ENCODE results near the gene MANSC4.
"Not testable (repeated sequence)": the region's sequence is repeated elsewhere in the genome, so short reads cannot be mapped to it uniquely, and the experiment has no call there.

Gene MANSC4

DNA sequence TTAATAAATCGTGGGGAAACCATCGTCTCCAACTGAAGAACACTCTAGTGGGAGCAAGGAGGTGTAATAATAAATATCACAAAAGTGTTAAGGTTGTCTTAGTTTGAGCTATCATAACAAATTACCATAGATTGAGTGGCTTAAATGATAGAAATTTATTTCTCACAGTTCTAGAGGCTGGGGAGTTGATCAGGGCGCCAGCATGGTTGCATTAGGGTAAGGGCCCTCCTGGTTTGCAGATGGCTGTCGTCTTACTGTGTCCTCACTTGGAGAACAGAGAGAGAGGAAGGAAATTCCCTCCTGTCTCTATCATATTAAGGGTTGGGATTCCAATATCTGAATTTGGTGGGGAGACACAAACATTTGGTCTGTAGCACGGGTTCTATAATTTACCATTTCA is 36.4 kb downstream of the MANSC4 start:
- peaks cover 4 to 82% of the 10 kb centered on the region in 2 donors for H3K36me3 ChIP-seq (replicated peaks in 1 of 2; ENCODE audit: control insufficient read depth in 2 of 2, insufficient read depth in 2 of 2, low read length in 2 of 2)
- no peaks in the 10 kb centered on the region for H3K27me3 ChIP-seq (ENCODE audit: control insufficient read depth in 3 of 3, insufficient read depth in 3 of 3, low read depth in 1 of 3, low read length in 3 of 3)
- H3K9me3 ChIP-seq (replicated peaks in 1 of 2; ENCODE audit: control insufficient read depth in 2 of 2, insufficient read depth in 1 of 2, low read depth in 1 of 2, low read length in 2 of 2): no peaks in the 10 kb centered on the region
- H3K4me1 ChIP-seq (ENCODE audit: control insufficient read depth in 2 of 2, insufficient read depth in 1 of 2, low read depth in 1 of 2, low read length in 2 of 2): no peaks in the 10 kb centered on the region
- no peak overlapping the region for H2BK15ac ChIP-seq (ENCODE audit: low read length)
- no peak for DNase-seq (ENCODE audit: low spot score)
- H2AK5ac ChIP-seq (ENCODE audit: low read depth, low read length): no peak overlapping the region
- H2BK5ac ChIP-seq (ENCODE audit: low read length): no peak overlapping the region
- no peak overlapping the region for H3K23ac ChIP-seq (ENCODE audit: low read depth, low read length, poor library complexity)
- H3K27ac ChIP-seq (replicated peaks; ENCODE audit: low read length): no peak overlapping the region
- no peak overlapping the region for H3K9ac ChIP-seq (ENCODE audit: low read depth, low read length, poor library complexity)
- no peak overlapping the region for H4K8ac ChIP-seq (ENCODE audit: low read depth, low read length)
- no peak overlapping the region for H2AFZ ChIP-seq (ENCODE audit: low read length)
- no peak overlapping the region for H2BK120ac ChIP-seq (ENCODE audit: low read depth, low read length)
- H3K18ac ChIP-seq (ENCODE audit: low read length): no peak overlapping the region
- H4K91ac ChIP-seq (ENCODE audit: low read depth, low read length, poor library complexity): no peak overlapping the region
- H3K4me2 ChIP-seq (ENCODE audit: insufficient read depth, low read length, poor library complexity, severe bottlenecking): no peak overlapping the region
- no peak overlapping the region for H3K4me3 ChIP-seq (ENCODE audit: low read length in 2 of 2)
- H3K4ac ChIP-seq (ENCODE audit: low read length): no peak overlapping the region
- no peak overlapping the region for H2BK12ac ChIP-seq (ENCODE audit: low read length)
- WGBS, 2 donors (ENCODE audit: extremely low coverage in 2 of 2, insufficient read length in 2 of 2, insufficient replicate concordance in 1 of 2): no CpG with 5 or more reads among the region's 5 CpGs
- no peaks in the 10 kb centered on the region for H3K79me1 ChIP-seq (ENCODE audit: low read depth, low read length)
- no peak overlapping the region for H3K14ac ChIP-seq (ENCODE audit: low read length)

DNA sequence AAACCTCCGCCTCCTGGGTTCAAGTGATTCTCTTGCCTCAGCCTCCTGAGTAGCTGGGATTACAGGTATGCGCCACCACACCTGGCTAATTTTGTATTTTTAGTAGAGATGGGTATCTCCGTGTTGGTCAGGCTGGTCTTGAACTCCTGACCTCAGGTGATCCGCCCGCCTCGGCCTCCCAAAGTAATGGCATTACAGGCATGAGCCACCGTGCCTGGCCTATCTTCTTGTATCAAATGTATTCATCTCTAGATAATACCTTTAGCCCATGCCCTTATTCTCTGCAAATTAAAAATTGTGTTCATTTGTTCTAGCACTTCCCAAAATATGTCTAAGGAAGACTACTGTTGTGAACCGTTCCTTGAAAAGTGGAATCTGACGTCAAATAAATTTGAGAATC is 45.7 kb downstream of the MANSC4 start:
- DNase-seq (ENCODE audit: low spot score); H3K23ac ChIP-seq (ENCODE audit: low read depth, low read length, poor library complexity); H2AFZ ChIP-seq (ENCODE audit: low read length); H2BK5ac ChIP-seq (ENCODE audit: low read length); H4K8ac ChIP-seq (ENCODE audit: low read depth, low read length); H2BK120ac ChIP-seq (ENCODE audit: low read depth, low read length); H3K9me3 ChIP-seq (replicated peaks in 1 of 2; ENCODE audit: control insufficient read depth in 2 of 2, insufficient read depth in 1 of 2, low read depth in 1 of 2, low read length in 2 of 2); H2AK5ac ChIP-seq (ENCODE audit: low read depth, low read length); H3K9ac ChIP-seq (ENCODE audit: low read depth, low read length, poor library complexity); H3K4ac ChIP-seq (ENCODE audit: low read length); H3K4me3 ChIP-seq (ENCODE audit: low read length in 2 of 2); H3K18ac ChIP-seq (ENCODE audit: low read length); H3K14ac ChIP-seq (ENCODE audit: low read length); H2BK15ac ChIP-seq (ENCODE audit: low read length); H3K4me1 ChIP-seq (ENCODE audit: control insufficient read depth in 2 of 2, insufficient read depth in 1 of 2, low read depth in 1 of 2, low read length in 2 of 2); H3K27ac ChIP-seq (replicated peaks; ENCODE audit: low read length); H4K91ac ChIP-seq (ENCODE audit: low read depth, low read length, poor library complexity); H3K4me2 ChIP-seq (ENCODE audit: insufficient read depth, low read length, poor library complexity, severe bottlenecking); H2BK12ac ChIP-seq (ENCODE audit: low read length); H3K27me3 ChIP-seq (ENCODE audit: control insufficient read depth in 3 of 3, insufficient read depth in 3 of 3, low read depth in 1 of 3, low read length in 3 of 3); H3K79me1 ChIP-seq (ENCODE audit: low read depth, low read length): not testable (repeated sequence)
- WGBS, 2 donors (ENCODE audit: extremely low coverage in 2 of 2, insufficient read length in 2 of 2, insufficient replicate concordance in 1 of 2): no CpG with 5 or more reads among the region's 9 CpGs
- peaks cover 2 to 82% of the 10 kb centered on the region in 2 donors for H3K36me3 ChIP-seq (replicated peaks in 1 of 2; ENCODE audit: control insufficient read depth in 2 of 2, insufficient read depth in 2 of 2, low read length in 2 of 2)

DNA sequence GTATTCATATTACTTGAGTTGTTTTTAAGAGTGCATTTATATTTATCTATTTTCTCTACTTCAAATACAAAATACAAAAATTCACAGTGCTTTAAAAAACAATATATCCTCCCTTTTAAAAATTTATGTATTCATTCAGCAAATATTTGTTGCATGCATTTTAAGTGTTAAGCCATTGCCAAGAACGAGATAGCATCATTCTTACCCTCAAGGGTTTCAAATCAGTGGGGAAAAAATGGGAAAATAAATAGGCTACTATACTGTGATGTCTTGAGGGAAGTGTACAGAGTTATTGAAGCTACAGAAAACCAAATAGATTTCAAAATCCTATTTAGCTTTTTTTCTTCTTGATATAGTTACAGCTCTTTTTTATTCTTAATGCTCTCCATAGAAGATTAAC is 46.2 kb downstream of the MANSC4 start:
- no peak overlapping the region for H3K27ac ChIP-seq (replicated peaks; ENCODE audit: low read length)

DNA sequence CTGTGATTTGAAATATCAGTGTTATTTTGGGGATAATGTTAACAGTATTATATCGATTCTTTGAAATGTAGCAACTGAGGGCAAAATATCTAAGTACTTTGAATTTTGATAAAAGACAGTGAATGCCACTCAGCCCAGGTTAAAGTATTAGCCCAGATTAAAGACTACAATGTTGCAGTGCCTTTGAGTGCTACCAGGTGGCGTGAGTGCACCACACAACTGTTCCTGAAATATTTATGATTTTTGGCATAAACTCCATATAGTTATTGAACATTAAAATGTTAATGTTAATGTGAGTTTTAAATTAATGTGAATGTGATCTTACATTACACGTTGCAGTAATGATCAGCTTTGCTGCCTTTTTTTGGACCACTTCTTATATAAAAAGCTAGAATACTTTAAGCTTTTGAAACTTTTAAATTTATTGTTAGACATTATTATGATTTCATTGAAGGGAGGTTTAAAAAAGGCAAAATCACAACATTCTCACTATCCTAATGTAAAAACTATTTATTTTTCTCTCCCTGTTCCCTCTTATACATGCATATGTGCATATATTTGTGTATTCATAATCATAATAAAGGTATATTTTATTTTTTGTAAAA is 46.9 kb downstream of the MANSC4 start:
- H2BK120ac ChIP-seq (ENCODE audit: low read depth, low read length): no peak overlapping the region
- H3K36me3 ChIP-seq (replicated peaks in 1 of 2; ENCODE audit: control insufficient read depth in 2 of 2, insufficient read depth in 2 of 2, low read length in 2 of 2): peaks cover 2 to 82% of the 10 kb centered on the region in 2 donors
- H3K18ac ChIP-seq (ENCODE audit: low read length): no peak overlapping the region
- H3K79me1 ChIP-seq (ENCODE audit: low read depth, low read length): no peaks in the 10 kb centered on the region
- no peaks in the 10 kb centered on the region for H3K4me1 ChIP-seq (ENCODE audit: control insufficient read depth in 2 of 2, insufficient read depth in 1 of 2, low read depth in 1 of 2, low read length in 2 of 2)
- no peak overlapping the region for H3K14ac ChIP-seq (ENCODE audit: low read length)
- H4K8ac ChIP-seq (ENCODE audit: low read depth, low read length): no peak overlapping the region
- no peak overlapping the region for H2BK5ac ChIP-seq (ENCODE audit: low read length)
- H3K4ac ChIP-seq (ENCODE audit: low read length): no peak overlapping the region
- no peak overlapping the region for H3K23ac ChIP-seq (ENCODE audit: low read depth, low read length, poor library complexity)
- WGBS, 2 donors (ENCODE audit: extremely low coverage in 2 of 2, insufficient read length in 2 of 2, insufficient replicate concordance in 1 of 2): no CpG with 5 or more reads among the region's 3 CpGs
- no peak overlapping the region for H2AFZ ChIP-seq (ENCODE audit: low read length)
- H3K9me3 ChIP-seq (replicated peaks in 1 of 2; ENCODE audit: control insufficient read depth in 2 of 2, insufficient read depth in 1 of 2, low read depth in 1 of 2, low read length in 2 of 2): no peaks in the 10 kb centered on the region
- H3K4me2 ChIP-seq (ENCODE audit: insufficient read depth, low read length, poor library complexity, severe bottlenecking): no peak overlapping the region
- H2BK15ac ChIP-seq (ENCODE audit: low read length): no peak overlapping the region
- H2BK12ac ChIP-seq (ENCODE audit: low read length): no peak overlapping the region
- no peak overlapping the region for H2AK5ac ChIP-seq (ENCODE audit: low read depth, low read length)
- H4K91ac ChIP-seq (ENCODE audit: low read depth, low read length, poor library complexity): no peak overlapping the region
- H3K9ac ChIP-seq (ENCODE audit: low read depth, low read length, poor library complexity): no peak overlapping the region
- H3K4me3 ChIP-seq (ENCODE audit: low read length in 2 of 2): no peak overlapping the region
- H3K27ac ChIP-seq (replicated peaks; ENCODE audit: low read length): no peak overlapping the region
- DNase-seq (ENCODE audit: low spot score): no peak
- no peaks in the 10 kb centered on the region for H3K27me3 ChIP-seq (ENCODE audit: control insufficient read depth in 3 of 3, insufficient read depth in 3 of 3, low read depth in 1 of 3, low read length in 3 of 3)

More for the DNA sequence above, 46.2 kb downstream of the MANSC4 start:
- Histone ChIP-seq H2BK5ac (ENCODE audit: low read length) (no peak overlapping the region), H3K9me3 (replicated peaks in 1 of 2; ENCODE audit: control insufficient read depth in 2 of 2, insufficient read depth in 1 of 2, low read depth in 1 of 2, low read length in 2 of 2) (no peaks in the 10 kb centered on the region), H2AFZ (ENCODE audit: low read length) (no peak overlapping the region), H3K4ac (ENCODE audit: low read length) (no peak overlapping the region), H3K36me3 (replicated peaks in 1 of 2; ENCODE audit: control insufficient read depth in 2 of 2, insufficient read depth in 2 of 2, low read length in 2 of 2) (peaks cover 2 to 82% of the 10 kb centered on the region in 2 donors), H3K27me3 (ENCODE audit: control insufficient read depth in 3 of 3, insufficient read depth in 3 of 3, low read depth in 1 of 3, low read length in 3 of 3) (no peaks in the 10 kb centered on the region), H2BK120ac (ENCODE audit: low read depth, low read length) (no peak overlapping the region), H3K4me3 (ENCODE audit: low read length in 2 of 2) (no peak overlapping the region), H3K18ac (ENCODE audit: low read length) (no peak overlapping the region), H2BK15ac (ENCODE audit: low read length) (no peak overlapping the region), H3K4me2 (ENCODE audit: insufficient read depth, low read length, poor library complexity, severe bottlenecking) (no peak overlapping the region), H3K4me1 (ENCODE audit: control insufficient read depth in 2 of 2, insufficient read depth in 1 of 2, low read depth in 1 of 2, low read length in 2 of 2) (no peaks in the 10 kb centered on the region), H2BK12ac (ENCODE audit: low read length) (no peak overlapping the region), H4K8ac (ENCODE audit: low read depth, low read length) (no peak overlapping the region), H3K9ac (ENCODE audit: low read depth, low read length, poor library complexity) (no peak overlapping the region), H3K14ac (ENCODE audit: low read length) (no peak overlapping the region), H3K79me1 (ENCODE audit: low read depth, low read length) (no peaks in the 10 kb centered on the region), H2AK5ac (ENCODE audit: low read depth, low read length) (no peak overlapping the region), H4K91ac (ENCODE audit: low read depth, low read length, poor library complexity) (no peak overlapping the region), H3K23ac (ENCODE audit: low read depth, low read length, poor library complexity) (no peak overlapping the region)
- DNase-seq (ENCODE audit: low spot score): no peak
- WGBS, 2 donors (ENCODE audit: extremely low coverage in 2 of 2, insufficient read length in 2 of 2, insufficient replicate concordance in 1 of 2): no CpG with 5 or more reads among the region's 1 CpG
